ENCODE measurements around the gene TNP2.

- TF ChIP-seq CTBP1 (IDR thresholded peaks at IDR 0.05; ENCODE audit: borderline replicate concordance) (no peak), BHLHE40 (IDR thresholded peaks at IDR 0.05; ENCODE audit: borderline replicate concordance) (no peak), HDGF (IDR thresholded peaks at IDR 0.05; ENCODE audit: borderline replicate concordance) (no peak), TARDBP (IDR thresholded peaks at IDR 0.05) (no peak), FOXK2 (IDR thresholded peaks at IDR 0.05) (no peak), NFRKB (IDR thresholded peaks at IDR 0.05) (no peak), FOXM1 (IDR thresholded peaks at IDR 0.05; ENCODE audit: borderline replicate concordance) (no peak), SP1 (IDR thresholded peaks at IDR 0.05) (no peak), PKNOX1 (IDR thresholded peaks at IDR 0.05) (no peak), LEF1 (IDR thresholded peaks at IDR 0.05; ENCODE audit: borderline replicate concordance) (no peak), ELF4 (IDR thresholded peaks at IDR 0.05) (no peak), SUZ12 (IDR thresholded peaks at IDR 0.05) (no peak)
Observed at GRCh38 chr16:11291091-11291703, 22.1 kb upstream of the TNP2 start.

Data from HEK293T (cell line).